Fibroblast of lung (primary cell): ENCODE data around the gene DLGAP4. TPM values are rescaled to one million over a fixed set of nuclear protein-coding genes. Genes with fewer than 3 reads are reported as not detected.

ENCODE experiments used
- DNase-seq, 2 donors: peaks; one replicate each; pipeline versions ENCODE4 v3.0.0 to v3.0.0-alpha.2; 2010; ENCODE audit warnings: low read depth in 2 of 2
- H2AFZ ChIP-seq: 2 replicates; pipeline ENCODE4 v1.5.1; 2012; ENCODE audit warnings: low read length, control low read depth, inconsistent platforms
- H3K27ac ChIP-seq: 2 replicates; pipeline ENCODE4 v1.5.1; 2011; ENCODE audit warnings: low read length, control low read depth; ENCODE audit not compliant: insufficient read depth
- H3K27me3 ChIP-seq: 2 replicates; pipeline ENCODE4 v1.5.1; 2011; ENCODE audit warnings: mild to moderate bottlenecking, low read length; ENCODE audit not compliant: control insufficient read depth, insufficient read depth
- H3K36me3 ChIP-seq: 2 replicates; pipeline ENCODE4 v1.5.1; 2011; ENCODE audit warnings: low read length; ENCODE audit not compliant: control insufficient read depth, insufficient read depth
- H3K4me1 ChIP-seq: 2 replicates; pipeline ENCODE4 v1.5.1; 2011; ENCODE audit warnings: low read length; ENCODE audit not compliant: control insufficient read depth, insufficient read depth; ENCODE audit errors: extremely low read depth
- H3K4me2 ChIP-seq: 2 replicates; pipeline ENCODE4 v1.5.1; 2011; ENCODE audit warnings: low read length, control low read depth; ENCODE audit not compliant: insufficient read depth; ENCODE audit errors: extremely low read depth
- H3K4me3 ChIP-seq, 4 experiments: fragments of 200-600 bp in 1 of 4; sonication (generic) in 1 of 4; replicated peaks in 1 of 4; 2 replicates each; pipeline ENCODE4 v1.5.1; 2011 to 2016; ENCODE audit warnings: low read length in 4 of 4, low read depth in 3 of 4, mild to moderate bottlenecking in 3 of 4, control low read depth in 2 of 4, inconsistent platforms in 1 of 4, mixed read lengths in 1 of 4; ENCODE audit not compliant: insufficient read depth in 1 of 4; ENCODE audit errors: control extremely low read depth in 1 of 4
- H3K79me2 ChIP-seq: 2 replicates; pipeline ENCODE4 v1.5.1; 2012; ENCODE audit warnings: mild to moderate bottlenecking, low read length, inconsistent platforms; ENCODE audit not compliant: control insufficient read depth, insufficient read depth
- H3K9ac ChIP-seq: 2 replicates; pipeline ENCODE4 v1.5.1; 2011; ENCODE audit warnings: mild to moderate bottlenecking, low read length, control low read depth; ENCODE audit not compliant: insufficient read depth
- H3K9me3 ChIP-seq: 2 replicates; pipeline ENCODE4 v1.5.1; 2012; ENCODE audit warnings: low read depth, low read length; ENCODE audit not compliant: control insufficient read depth, insufficient read depth
- H4K20me1 ChIP-seq: 2 replicates; pipeline ENCODE4 v1.5.1; 2011; ENCODE audit warnings: low read length; ENCODE audit not compliant: control insufficient read depth, insufficient read depth; ENCODE audit errors: extremely low read depth
- CTCF ChIP-seq, 2 donors: IDR thresholded peaks in 1 of 2; conservative IDR thresholded peaks in 1 of 2; 1 replicate in 1 of 2; 2 replicates in 1 of 2; pipeline ENCODE4 v1.5.1; 2011 to 2012; ENCODE audit warnings: low read length in 2 of 2, control low read depth in 1 of 2, inconsistent platforms in 1 of 2, low read depth in 1 of 2, mild to moderate bottlenecking in 1 of 2
- EZH2 ChIP-seq: IDR thresholded peaks from 2 replicates; pipeline ENCODE4 v1.5.1; 2012; ENCODE audit warnings: low read length, control low read depth, mild to moderate bottlenecking; ENCODE audit errors: missing control alignments
- polyA plus RNA-seq, 2 donors: library from polyadenylated mRNA; depleted of rRNA in 1 of 2; stranded (reverse) in 1 of 2; unstranded in 1 of 2; fragments of >200 nt; gene quantifications; 2 replicates each; pipeline ENCODE4 v1.2.1, GENCODE V29; 2011 to 2012; ENCODE audit warnings: missing spikeins in 1 of 2
- total RNA-seq: library from RNA; depleted of rRNA; stranded (reverse); fragments of >200 nt; gene quantifications from 2 replicates; pipeline ENCODE4 v1.2.1, GENCODE V29; 2014

The DLGAP4 gene
- total and polyA plus RNA-seq, 2 donors (not counting 1 experiment from before 2014, with no cell fraction given), result 25.9 to 26.9 TPM

- Histone ChIP-seq H3K27ac (no peak overlapping the region), H3K4me2 (no peak overlapping the region)
These were observed 163.8 kb downstream of the DLGAP4 start for GRCh38 chr20:36469973-36470372.

GRCh38 chr20:36471885-36472636, 165.9 kb downstream of the DLGAP4 start:
- peaks cover 50% of the 10 kb centered on the region for H3K4me1 ChIP-seq
- H3K27ac ChIP-seq, result peak overlapping the region; percentile 87
- peaks cover 1% of the 10 kb centered on the region for H3K36me3 ChIP-seq
- H4K20me1 ChIP-seq, result peaks cover 4% of the 10 kb centered on the region
- H3K4me3 ChIP-seq, result peak overlapping the region in 2 of 4 experiments; percentile 37 to 43
- no peak for TF ChIP-seq CTCF (conservative IDR thresholded peaks at IDR 0.05 in 1 of 2, IDR thresholded peaks at IDR 0.05 in 1 of 2; ENCODE audit: low read depth in 1 of 2, low read length in 2 of 2)
- TF ChIP-seq EZH2, result no peak
- no peak overlapping the region for H2AFZ ChIP-seq
- peak overlapping the region; percentile 90 for H3K4me2 ChIP-seq
- no peak for DNase-seq
- H3K79me2 ChIP-seq, result peaks cover 91% of the 10 kb centered on the region
- no peak overlapping the region for H3K9ac ChIP-seq
- H3K9me3 ChIP-seq, result no peaks in the 10 kb centered on the region
- no peaks in the 10 kb centered on the region for H3K27me3 ChIP-seq

More at GRCh38 chr20:36469973-36470372, 163.8 kb downstream of the DLGAP4 start:
- Histone ChIP-seq H3K36me3 (peaks cover 4% of the 10 kb centered on the region), H3K9ac (no peak overlapping the region), H2AFZ (no peak overlapping the region), H3K4me1 (peaks cover 68% of the 10 kb centered on the region), H4K20me1 (peaks cover 4% of the 10 kb centered on the region), H3K9me3 (no peaks in the 10 kb centered on the region), H3K27me3 (no peaks in the 10 kb centered on the region), H3K79me2 (peaks cover 98% of the 10 kb centered on the region), H3K4me3 (no peak overlapping the region)
- no peak for DNase-seq
- no peak for TF ChIP-seq CTCF (conservative IDR thresholded peaks at IDR 0.05 in 1 of 2, IDR thresholded peaks at IDR 0.05 in 1 of 2; ENCODE audit: low read depth in 1 of 2, low read length in 2 of 2)
- no peak for TF ChIP-seq EZH2

- Histone ChIP-seq H3K4me1 (peaks cover 45% of the 10 kb centered on the region), H3K4me2 (peak overlapping the region; percentile 90), H4K20me1 (peaks cover 4% of the 10 kb centered on the region), H3K4me3 (peak overlapping the region in 3 of 4 experiments; percentile 26 to 43 (median 37)), H3K36me3 (peaks cover 1% of the 10 kb centered on the region), H3K27ac (peak overlapping the region; percentile 87), H2AFZ (no peak overlapping the region), H3K27me3 (no peaks in the 10 kb centered on the region), H3K9ac (peak overlapping the region; percentile 44), H3K79me2 (peaks cover 91% of the 10 kb centered on the region), H3K9me3 (no peaks in the 10 kb centered on the region)
- DNase-seq, result peak in 1 of 2 donors; percentile 30
- TF ChIP-seq CTCF (conservative IDR thresholded peaks at IDR 0.05 in 1 of 2, IDR thresholded peaks at IDR 0.05 in 1 of 2; ENCODE audit: low read depth in 1 of 2, low read length in 2 of 2) (no peak), EZH2 (no peak)
These were observed 166.5 kb downstream of the DLGAP4 start for GRCh38 chr20:36472637-36473090.
